Activated CD8-positive, alpha-beta T cell treated with anti-CD3 and anti-CD28 coated beads for 36 hours (primary cell): Measurements from ENCODE around the gene NDFIP2. TPM values are rescaled to one million over a fixed set of nuclear protein-coding genes. Genes with fewer than 3 reads are reported as not detected.

Experiments used
- ATAC-seq: fragments of 200-7000 bp; cut with Tn5 transposase; one replicate; pipeline ENCODE4 v1.10.0; 2021; ENCODE audit warnings: mild to moderate bottlenecking, moderate library complexity
- CTCF ChIA-PET: fragments of 350-600 bp; sonication (Branson Sonifier 250); formaldehyde crosslinking; loops from one replicate; lab custom pipeline; 2021; ENCODE audit warnings: antibody characterized with exemption; lab: Charles Lee
- POLR2A ChIA-PET: fragments of 350-600 bp; sonication (Branson Sonifier 250); formaldehyde crosslinking; loops from one replicate; lab custom pipeline; 2021; ENCODE audit warnings: antibody characterized with exemption; lab: Charles Lee
- DNase-seq: peaks from one replicate; pipeline ENCODE4 v3.0.0-alpha.2; 2020
- H3K27ac Mint-ChIP-seq: one replicate; pipeline ENCODE4 v1.8.0; 2021; ENCODE audit warnings: mild to moderate bottlenecking, mixed read lengths
- H3K27me3 Mint-ChIP-seq: one replicate; pipeline ENCODE4 v1.8.0; 2021; ENCODE audit warnings: mixed read lengths
- H3K36me3 Mint-ChIP-seq: one replicate; pipeline ENCODE4 v1.8.0; 2021; ENCODE audit warnings: low read depth, mixed read lengths
- H3K4me1 Mint-ChIP-seq: one replicate; pipeline ENCODE4 v1.8.0; 2021; ENCODE audit warnings: low read depth, mixed read lengths
- H3K4me3 Mint-ChIP-seq: one replicate; pipeline ENCODE4 v1.8.0; 2021; ENCODE audit warnings: mild to moderate bottlenecking, moderate library complexity, mixed read lengths
- H3K9me3 Mint-ChIP-seq: one replicate; pipeline ENCODE4 v1.8.0; 2021; ENCODE audit warnings: mixed read lengths
- CTCF ChIP-seq: fragments of 200-600 bp; IDR thresholded peaks from one replicate; pipeline ENCODE4 v1.8.0; 2022; ENCODE audit warnings: antibody characterized with exemption, mild to moderate bottlenecking
- intact Hi-C: fragments of 100-400 bp; cut with micrococcal nuclease; formaldehyde crosslinking; loops from one replicate; pipeline ENCODE4 v1.10.0; 2022
- total RNA-seq, 2 experiments: library from RNA; stranded (reverse); gene quantifications; one replicate each; pipeline ENCODE4 v1.2.3, GENCODE V29; 2021

NDFIP2 gene
- total RNA-seq, 2 experiments from 2014 or later, result 67.4 to 69.1 TPM

GRCh38 chr13:79533781-79534400 is 52.9 kb downstream of the NDFIP2 start:
- CTCF ChIA-PET, result interaction anchor here (1.1 to 10.3 kb wide), 3 partner anchors 40 to 110 kb away, joined by 3 to 82 read pairs (median 4); no protein-coding TSS in a partner anchor
- Mint-ChIP-seq H3K9me3 (no peaks in the 10 kb centered on the region), H3K36me3 (peaks cover 33% of the 10 kb centered on the region), H3K4me1 (peaks cover 18% of the 10 kb centered on the region), H3K27me3 (no peaks in the 10 kb centered on the region), H3K27ac (no peak overlapping the region), H3K4me3 (no peak overlapping the region)
- intact Hi-C loops, result no loop called here
- DNase-seq (no peak), ATAC-seq (no peak)
- POLR2A ChIA-PET, result no interaction called here
- no peak for TF ChIP-seq CTCF

- peaks cover 21% of the 10 kb centered on the region for H3K4me1 Mint-ChIP-seq
- no peak for DNase-seq
- H3K27ac Mint-ChIP-seq, result no peak overlapping the region
- intact Hi-C loops, result no loop called here
- no peak for ATAC-seq
- no peak for TF ChIP-seq CTCF
- CTCF ChIA-PET, result interaction anchor here (1.1 to 10.3 kb wide), 4 partner anchors 8 to 110 kb away, joined by 3 to 82 read pairs (median 4); no protein-coding TSS in a partner anchor
- H3K9me3 Mint-ChIP-seq, result no peaks in the 10 kb centered on the region
- POLR2A ChIA-PET, result no interaction called here
- H3K4me3 Mint-ChIP-seq, result no peak overlapping the region
- H3K36me3 Mint-ChIP-seq, result peaks cover 36% of the 10 kb centered on the region
- H3K27me3 Mint-ChIP-seq, result no peaks in the 10 kb centered on the region
Measured at GRCh38 chr13:79534596-79534995, 53.6 kb downstream of the NDFIP2 start.

- peaks cover 30% of the 10 kb centered on the region for H3K36me3 Mint-ChIP-seq
- DNase-seq (no peak), ATAC-seq (no peak)
- peaks cover 3% of the 10 kb centered on the region for H3K4me1 Mint-ChIP-seq
- no peak overlapping the region for H3K4me3 Mint-ChIP-seq
- ChIA-PET CTCF (interaction anchor here (5.0 kb wide), 1 partner anchor 114 kb away, joined by 156 read pairs; no protein-coding TSS in a partner anchor), POLR2A (no interaction called here)
- no peaks in the 10 kb centered on the region for H3K27me3 Mint-ChIP-seq
- no peak for TF ChIP-seq CTCF
- intact Hi-C loops, result no loop called here
- no peaks in the 10 kb centered on the region for H3K9me3 Mint-ChIP-seq
- no peak overlapping the region for H3K27ac Mint-ChIP-seq
Measured at GRCh38 chr13:79538757-79539156, 57.8 kb downstream of the NDFIP2 start.

GRCh38 chr13:79540504-79540903 is 59.5 kb downstream of the NDFIP2 start:
- Mint-ChIP-seq H3K9me3 (no peaks in the 10 kb centered on the region), H3K27ac (no peak overlapping the region), H3K27me3 (no peaks in the 10 kb centered on the region), H3K4me3 (no peak overlapping the region), H3K36me3 (peaks cover 18% of the 10 kb centered on the region), H3K4me1 (peaks cover 3% of the 10 kb centered on the region)
- no peak for ATAC-seq
- TF ChIP-seq CTCF, result no peak
- POLR2A ChIA-PET, result no interaction called here
- DNase-seq, result no peak
- CTCF ChIA-PET, result interaction anchor here (0.6 to 5.0 kb wide), 22 partner anchors 10 to 134 kb away, joined by 3 to 156 read pairs (median 4); partner anchors contain the start of genes NDFIP2 and RBM26
- intact Hi-C loops, result no loop called here

- DNase-seq (no peak), ATAC-seq (peak; percentile 62)
- Mint-ChIP-seq H3K4me1 (peaks cover 3% of the 10 kb centered on the region), H3K27ac (no peak overlapping the region), H3K27me3 (no peaks in the 10 kb centered on the region), H3K4me3 (no peak overlapping the region), H3K9me3 (no peaks in the 10 kb centered on the region), H3K36me3 (peaks cover 16% of the 10 kb centered on the region)
- TF ChIP-seq CTCF, result peak; percentile 97
- intact Hi-C loops, result loop anchor here (1.0 kb wide), 1 partner anchor 117 kb away; no protein-coding TSS in a partner anchor
- ChIA-PET POLR2A (interaction anchor here (1.2 kb wide), 1 partner anchor 135 kb away, joined by 4 read pairs; the partner anchor contains the start of gene RBM26), CTCF (interaction anchor here (0.6 to 5.0 kb wide), 26 partner anchors 8 to 150 kb away, joined by 3 to 156 read pairs (median 5); partner anchors contain the start of genes NDFIP2 and RBM26)
Measured at GRCh38 chr13:79541426-79542049, 60.6 kb downstream of the NDFIP2 start.
